Heart right ventricle (tissue), 16 donors: ENCODE data around the gene CCDC24. TPM values are rescaled to one million over a fixed set of nuclear protein-coding genes. Genes with fewer than 3 reads are reported as not detected.

Experiments used
- ATAC-seq, 8 donors: fragments of 200-7000 bp; cut with Tn5 transposase; one replicate each; pipeline ENCODE4 v1.9.1; 2020; ENCODE audit warnings: mild to moderate bottlenecking in 8 of 8, moderate library complexity in 8 of 8, moderate number of reproducible peaks in 1 of 8
- DNase-seq, 2 donors: peaks; one replicate each; pipeline ENCODE4 v3.0.0-alpha.2; 2020
- H3K27ac ChIP-seq, 10 donors: fragments of 200-600 bp; sonication (generic) in 2 of 10; one replicate each; pipeline versions ENCODE4 v1.5.0 to v1.8.0; 2020 to 2022; ENCODE audit warnings: mild to moderate bottlenecking in 3 of 10
- H3K27me3 ChIP-seq, 7 donors: fragments of 200-600 bp; one replicate each; pipeline ENCODE4 v1.8.0; 2021 to 2022; ENCODE audit warnings: mild to moderate bottlenecking in 2 of 7
- H3K36me3 ChIP-seq, 9 donors: fragments of 200-600 bp; sonication (generic) in 1 of 9; one replicate each; pipeline versions ENCODE4 v1.5.0 to v1.8.0; 2020 to 2022; ENCODE audit warnings: mild to moderate bottlenecking in 2 of 9
- H3K4me1 ChIP-seq, 9 donors: fragments of 200-600 bp; sonication (generic) in 1 of 9; one replicate each; pipeline versions ENCODE4 v1.5.0 to v1.8.0; 2020 to 2022; ENCODE audit warnings: mild to moderate bottlenecking in 4 of 9
- H3K4me3 ChIP-seq, 10 donors: fragments of 200-600 bp; sonication (generic) in 2 of 10; one replicate each; pipeline versions ENCODE4 v1.5.0 to v1.8.0; 2020 to 2022; ENCODE audit warnings: mild to moderate bottlenecking in 7 of 10, moderate library complexity in 2 of 10
- H3K9me3 ChIP-seq, 11 donors: fragments of 200-600 bp in 10 of 11; sonication (generic) in 2 of 11; one replicate each; pipeline versions ENCODE4 v1.5.0 to v1.8.0; 2013 to 2022; ENCODE audit warnings: mild to moderate bottlenecking in 2 of 11, control low read depth in 1 of 11, moderate library complexity in 1 of 11
- WGBS, 2 donors: extraction: QIAGEN DNeasy Blood & Tissue Kit; methylation state at CpG; one replicate each; pipeline ENCODE4 v1.1.7; 2013; ENCODE audit warnings: inconsistent platforms in 1 of 2; 5-methylcytosine and 5-hydroxymethylcytosine counted together
- intact Hi-C, 10 donors: fragments of 100-400 bp; cut with DNase I; formaldehyde crosslinking; loops; one replicate each; pipeline versions ENCODE4 v1.11.1 to v1.14.2; 2022
- polyA plus RNA-seq, 2 donors: library from polyadenylated mRNA; stranded (reverse); fragments of 200-250 nt; gene quantifications; one replicate each; pipeline ENCODE4 v1.2.3, GENCODE V29; 2013
- total RNA-seq, 10 donors: library from RNA; stranded (reverse); fragmentation: NEBNext Ultra II Directional in 3 of 10; extraction: Animal tissue kit (Norgen Biotek cat#: 25700) in 3 of 10; gene quantifications; one replicate each; pipeline versions ENCODE4 v1.2.1 to v1.2.4, GENCODE V29; 2021 to 2023
- TF ChIP-seq, protein P1 (sequence below), 9 donors: fragments of 200-600 bp; sonication (generic) in 2 of 9; IDR thresholded peaks; one replicate each; pipeline versions ENCODE4 v1.5.0 to v1.8.0; 2021 to 2022; ENCODE audit warnings: antibody characterized with exemption in 9 of 9, mild to moderate bottlenecking in 5 of 9, moderate library complexity in 1 of 9
- donor health status: Arrhythmogenic right ventricular cardiomyopathy.
- donor health status: ischemic (EF 13 %, LVEDD 7.1; RV severe dilation, severe dysfunction).
- donor health status: healthy with polysubstance abuse.
- donor health status: DM: no; HTN: yes; CAD: no.
- donor health status: DM: no; HTN: no; CAD: no.
- donor health status: ischemic (EF 25% LVEDD 6.9; RV normal size, moderate dysfunction).
- donor health status: ischemic (EF 25% LVEDD 5.7; RV mildly dilated, moderate dysfunction).
- donor health status: healthy.
- donor health status: DM: yes; HTN: yes; CAD: no.
- donor health status: Ischemic cardiomyopathy.
- donor health status: ischemic (EF 35%, LVEDD 5.7; RV mildly dilated, moderate dysfunction).
- donor health status: nonischemic (EF 11% LVEDD 7.7; RV severe dilation, severe dysfunction).
- donor health status: DM: yes; HTN: yes; CAD: no.
- donor health status: PGD.
- donor health status: ischemic (EF 29% LVEDD 5.4; RV normal size, mild dysfunction).
- donor health status: nonischemic (EF 23%, LVEDD 6.1; RV moderate dilation, normal function).

The CCDC24 gene
- total and polyA plus RNA-seq, 12 donors = 0.55 to 3.1 (median 1.3) TPM

DNA sequence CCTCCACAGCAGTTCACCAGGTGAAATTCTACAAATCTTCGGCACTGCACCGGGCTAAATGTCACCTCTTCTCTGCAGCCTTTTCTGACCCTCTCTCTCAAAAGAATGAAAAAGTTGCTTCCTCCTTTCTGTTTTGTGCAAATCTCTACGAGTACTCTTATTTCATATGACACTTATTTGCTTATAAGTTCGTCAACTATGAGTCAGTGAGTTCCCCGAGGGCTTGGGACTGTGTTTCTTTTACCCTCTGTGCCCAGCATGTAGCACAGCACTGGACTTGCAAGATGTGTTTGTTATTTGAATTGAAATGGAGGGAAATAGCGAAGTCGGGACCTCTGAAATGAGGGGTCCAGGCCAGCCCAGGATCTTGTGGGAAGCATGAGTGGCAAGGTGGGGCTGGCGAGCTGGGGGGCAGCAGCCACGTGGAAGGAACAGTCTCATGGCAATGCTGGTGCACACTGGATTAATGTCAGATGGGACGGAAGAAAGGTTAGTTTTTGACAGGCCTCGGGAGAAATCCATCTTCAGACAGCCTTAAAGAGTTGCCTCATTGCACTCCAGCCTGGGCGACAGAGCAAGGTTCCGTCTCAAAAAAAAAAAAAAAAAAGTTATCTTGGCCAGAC lies 33.6 kb downstream of the CCDC24 start:
- Histone ChIP-seq H3K9me3 (no peaks in the 10 kb centered on the region), H3K4me3 (no peak overlapping the region), H3K4me1 (peaks cover 5 to 21% (median 11%) of the 10 kb centered on the region in 9 donors), H3K27me3 (no peaks in the 10 kb centered on the region), H3K36me3 (no peaks in the 10 kb centered on the region), H3K27ac (no peak overlapping the region)
- 88 to 91% methylated on average over 13 of the region's 13 CpGs for WGBS, 2 donors
- DNase-seq = no peak
- TF ChIP-seq, protein P1, sequence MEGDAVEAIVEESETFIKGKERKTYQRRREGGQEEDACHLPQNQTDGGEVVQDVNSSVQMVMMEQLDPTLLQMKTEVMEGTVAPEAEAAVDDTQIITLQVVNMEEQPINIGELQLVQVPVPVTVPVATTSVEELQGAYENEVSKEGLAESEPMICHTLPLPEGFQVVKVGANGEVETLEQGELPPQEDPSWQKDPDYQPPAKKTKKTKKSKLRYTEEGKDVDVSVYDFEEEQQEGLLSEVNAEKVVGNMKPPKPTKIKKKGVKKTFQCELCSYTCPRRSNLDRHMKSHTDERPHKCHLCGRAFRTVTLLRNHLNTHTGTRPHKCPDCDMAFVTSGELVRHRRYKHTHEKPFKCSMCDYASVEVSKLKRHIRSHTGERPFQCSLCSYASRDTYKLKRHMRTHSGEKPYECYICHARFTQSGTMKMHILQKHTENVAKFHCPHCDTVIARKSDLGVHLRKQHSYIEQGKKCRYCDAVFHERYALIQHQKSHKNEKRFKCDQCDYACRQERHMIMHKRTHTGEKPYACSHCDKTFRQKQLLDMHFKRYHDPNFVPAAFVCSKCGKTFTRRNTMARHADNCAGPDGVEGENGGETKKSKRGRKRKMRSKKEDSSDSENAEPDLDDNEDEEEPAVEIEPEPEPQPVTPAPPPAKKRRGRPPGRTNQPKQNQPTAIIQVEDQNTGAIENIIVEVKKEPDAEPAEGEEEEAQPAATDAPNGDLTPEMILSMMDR (IDR thresholded peaks at IDR 0.05) = no peak
- ATAC-seq = no peak
- intact Hi-C loops = no loop called here

DNA sequence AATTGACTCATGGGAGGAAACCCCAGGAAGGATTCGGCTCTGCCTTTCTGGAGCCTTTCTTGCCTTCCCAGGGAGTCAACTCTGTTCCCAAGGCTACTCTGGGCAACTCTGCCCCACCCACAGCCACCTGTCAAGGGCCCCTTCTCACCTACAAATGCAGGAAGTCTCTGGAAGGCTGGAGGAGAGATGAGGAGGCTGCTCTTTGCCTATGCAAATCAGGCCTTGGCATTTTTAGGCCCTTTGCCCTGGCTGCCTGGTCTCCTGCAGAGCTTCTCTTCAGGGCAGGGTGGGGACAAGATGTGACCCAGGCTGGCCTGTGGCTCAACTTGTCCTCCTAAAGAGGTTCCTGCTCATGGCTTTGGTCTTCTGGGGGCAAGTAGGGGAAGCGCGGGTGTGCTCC lies 34.4 kb downstream of the CCDC24 start:
- TF ChIP-seq, protein P1 (IDR thresholded peaks at IDR 0.05) = no peak
- no peak for DNase-seq
- intact Hi-C loops = no loop called here
- Histone ChIP-seq H3K4me1 (peaks cover 5 to 25% (median 12%) of the 10 kb centered on the region in 9 donors), H3K9me3 (no peaks in the 10 kb centered on the region), H3K27ac (no peak overlapping the region), H3K27me3 (peaks cover 0 to 4% (median 0%) of the 10 kb centered on the region in 7 donors), H3K36me3 (no peaks in the 10 kb centered on the region), H3K4me3 (no peak overlapping the region)
- WGBS, 2 donors = 86 to 88% methylated on average over 3 of the region's 3 CpGs
- no peak for ATAC-seq

DNA sequence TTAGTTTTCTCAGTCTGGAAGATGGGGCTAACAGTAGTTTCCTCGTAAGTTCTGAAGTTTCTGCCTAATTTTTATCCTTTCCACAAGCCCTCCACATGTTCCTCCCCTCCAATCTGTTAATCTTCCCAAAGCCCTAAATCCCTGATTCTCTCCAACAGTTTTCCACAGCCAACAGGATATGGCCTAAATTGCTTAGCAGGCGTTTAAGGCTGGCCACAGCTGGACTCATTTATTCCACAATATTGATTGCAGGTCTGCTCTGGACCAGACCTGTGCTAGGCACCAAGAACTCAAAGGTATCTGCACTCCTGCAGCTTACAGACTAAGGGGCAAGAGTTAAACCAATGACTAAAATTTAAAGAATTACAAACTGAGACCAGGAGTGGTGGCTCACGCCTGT lies 35.9 kb downstream of the CCDC24 start:
- intact Hi-C loops = no loop called here
- peaks cover 6 to 28% (median 16%) of the 10 kb centered on the region in 9 donors for H3K4me1 ChIP-seq
- peaks cover 0 to 11% (median 0%) of the 10 kb centered on the region in 7 donors for H3K27me3 ChIP-seq
- H3K36me3 ChIP-seq = no peaks in the 10 kb centered on the region
- H3K4me3 ChIP-seq = no peak overlapping the region
- TF ChIP-seq, protein P1 (IDR thresholded peaks at IDR 0.05) = no peak
- DNase-seq = no peak
- 93 to 98% methylated on average over 3 of the region's 3 CpGs for WGBS, 2 donors
- H3K9me3 ChIP-seq = no peaks in the 10 kb centered on the region
- ATAC-seq = no peak
- no peak overlapping the region for H3K27ac ChIP-seq

DNA sequence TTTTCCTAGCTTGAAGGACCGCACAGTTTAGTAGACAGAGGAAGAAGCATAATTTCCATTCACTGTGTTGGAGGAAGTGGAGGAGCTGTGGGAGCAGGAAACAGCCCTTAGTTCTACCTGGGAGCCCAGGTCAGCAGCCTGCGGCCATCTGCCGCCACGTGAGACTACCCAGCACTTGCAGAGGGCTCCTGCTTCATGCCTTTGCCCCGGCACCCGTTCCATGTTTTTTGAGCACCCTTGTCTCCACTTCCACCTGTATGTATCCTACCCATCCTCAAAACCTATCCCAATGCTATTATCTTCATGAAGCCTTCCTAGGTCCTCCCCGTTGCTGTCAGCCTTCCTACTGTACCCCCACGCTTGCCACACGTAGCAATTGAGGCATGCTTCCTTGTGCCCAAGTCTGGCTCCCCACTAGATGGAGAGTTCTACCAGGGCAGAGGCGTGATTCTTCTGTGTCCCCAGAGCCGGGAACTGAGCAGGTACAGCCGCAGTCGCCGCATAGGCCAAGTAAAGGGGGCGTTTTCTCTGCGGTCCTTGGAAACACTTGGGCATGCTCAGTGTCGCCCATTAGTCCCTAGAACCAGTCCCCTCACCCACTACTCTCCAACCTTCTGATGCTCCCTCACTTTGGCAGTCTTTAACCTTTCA lies 38.0 kb downstream of the CCDC24 start:
- peak overlapping the region; percentile 26 to 89 (median 80) for H3K27ac ChIP-seq
- H3K9me3 ChIP-seq = no peaks in the 10 kb centered on the region
- TF ChIP-seq, protein P1 (IDR thresholded peaks at IDR 0.05) = no peak
- peak overlapping the region; percentile 68 to 97 (median 82) for H3K4me3 ChIP-seq
- H3K4me1 ChIP-seq = peaks cover 6 to 33% (median 17%) of the 10 kb centered on the region in 9 donors
- DNase-seq = peak in 1 of 2 donors; percentile 29
- peak in 6 of 8 donors; percentile 3 to 30 (median 10) for ATAC-seq
- intact Hi-C loops = no loop called here
- H3K27me3 ChIP-seq = peaks cover 0 to 11% (median 0%) of the 10 kb centered on the region in 7 donors
- WGBS, 2 donors = 22 to 27% methylated on average over 17 of the region's 17 CpGs
- H3K36me3 ChIP-seq = no peaks in the 10 kb centered on the region
